T47D (cell line): Measurements from ENCODE around the gene TTC23.

ENCODE experiments used
- DNase-seq, 2 experiments: peaks; one replicate each; pipeline versions ENCODE4 v3.0.0 to v3.0.0-alpha.2; 2011 to 2012; ENCODE audit warnings: low read depth in 1 of 2, low spot score in 1 of 2
- JUND ChIP-seq: IDR thresholded peaks from 2 replicates; pipeline ENCODE4 v1.6.1; 2012; ENCODE audit warnings: low read depth
- in situ Hi-C: cut with HindIII; loops from 2 replicates; pipeline ENCODE4 v1.10.0; 2016; ENCODE audit warnings: low sequenced_read_pairs, low pct_unique_long_range_greater_than_20kb

Gene TTC23

GRCh38 chr15:99143655-99144610 lies 105.4 kb downstream of the TTC23 start:
- no peak for TF ChIP-seq JUND
- peak in 1 of 2 experiments; percentile 49 for DNase-seq
- in situ Hi-C loops = no loop called here

- in situ Hi-C loops = no loop called here
- TF ChIP-seq JUND = no peak
- DNase-seq = no peak
Observed at GRCh38 chr15:99143242-99143641, 106.1 kb downstream of the TTC23 start.

- DNase-seq = no peak
- TF ChIP-seq JUND = no peak
- in situ Hi-C loops = no loop called here
Observed at GRCh38 chr15:99142562-99142961, 106.8 kb downstream of the TTC23 start.

GRCh38 chr15:99141943-99142342 lies 107.4 kb downstream of the TTC23 start:
- no peak for TF ChIP-seq JUND
- in situ Hi-C loops = no loop called here
- DNase-seq = no peak

GRCh38 chr15:99140590-99140989 lies 108.8 kb downstream of the TTC23 start:
- no peak for DNase-seq
- TF ChIP-seq JUND = no peak
- in situ Hi-C loops = no loop called here

GRCh38 chr15:99139276-99139675 lies 110.1 kb downstream of the TTC23 start:
- no peak for TF ChIP-seq JUND
- DNase-seq = no peak
- in situ Hi-C loops = no loop called here

GRCh38 chr15:99138491-99138982 lies 110.8 kb downstream of the TTC23 start:
- no peak for DNase-seq
- in situ Hi-C loops = no loop called here
- TF ChIP-seq JUND = no peak

- TF ChIP-seq JUND = no peak
- DNase-seq = no peak
- in situ Hi-C loops = no loop called here
Observed at GRCh38 chr15:99137877-99138276, 111.5 kb downstream of the TTC23 start.

GRCh38 chr15:99137111-99137546 lies 112.3 kb downstream of the TTC23 start:
- no peak for TF ChIP-seq JUND
- in situ Hi-C loops = no loop called here
- no peak for DNase-seq

GRCh38 chr15:99135194-99135593 lies 114.2 kb downstream of the TTC23 start:
- no peak for DNase-seq
- no peak for TF ChIP-seq JUND
- in situ Hi-C loops = no loop called here

GRCh38 chr15:99134317-99134821 lies 115.0 kb downstream of the TTC23 start:
- no peak for DNase-seq
- no peak for TF ChIP-seq JUND
- in situ Hi-C loops = no loop called here

GRCh38 chr15:99132634-99133287 lies 116.6 kb downstream of the TTC23 start:
- in situ Hi-C loops = no loop called here
- DNase-seq = no peak
- no peak for TF ChIP-seq JUND

- DNase-seq = no peak
Observed at GRCh38 chr15:99132122-99132521, 117.3 kb downstream of the TTC23 start.

More at GRCh38 chr15:99132122-99132521, 117.3 kb downstream of the TTC23 start:
- in situ Hi-C loops = no loop called here
- no peak for TF ChIP-seq JUND
